ENCODE results near the gene CXCL9.
"Not testable (repeated sequence)": the region's sequence is repeated elsewhere in the genome, so short reads cannot be mapped to it uniquely, and the experiment has no call there.

CXCL9 gene

GRCh38 chr4:76053730-76054129 lies 46.4 kb upstream of the CXCL9 start:
- Histone ChIP-seq H3F3A (ENCODE audit: low read depth) (no peaks in the 10 kb centered on the region), H3K27me3 (ENCODE audit: insufficient read depth, low read length, poor library complexity, severe bottlenecking) (no peaks in the 10 kb centered on the region), H3K4me2 (ENCODE audit: low read depth, low read length, poor library complexity, severe bottlenecking) (no peak overlapping the region), H3K9me2 (replicated peaks; ENCODE audit: low read depth, low read length) (no peaks in the 10 kb centered on the region), H3K4me1 (ENCODE audit: insufficient read depth, low read length, poor library complexity, severe bottlenecking) (no peaks in the 10 kb centered on the region), H3K9ac (ENCODE audit: low read depth, low read length, poor library complexity, severe bottlenecking) (no peak overlapping the region), H4K20me1 (ENCODE audit: insufficient read depth, low read length, poor library complexity, severe bottlenecking) (no peaks in the 10 kb centered on the region), H3K9me3 (ENCODE audit: insufficient read depth, low read depth, low read length) (no peaks in the 10 kb centered on the region), H3K4me3 (ENCODE audit: low read length, poor library complexity, severe bottlenecking) (no peak overlapping the region), H3K79me2 (ENCODE audit: insufficient read depth, low read length) (no peaks in the 10 kb centered on the region), H3K36me3 (ENCODE audit: insufficient read depth, low read length) (no peaks in the 10 kb centered on the region), H2AFZ (ENCODE audit: low read length) (peak overlapping the region; percentile 57; the same call in 1 of the 2 replicates)
- TF ChIP-seq CTCF (conservative IDR thresholded peaks at IDR 0.05; ENCODE audit: low read length) (no peak), EZH2phosphoT487 (IDR thresholded peaks at IDR 0.05; ENCODE audit: borderline replicate concordance) (no peak)

- not testable (repeated sequence) for H3K4me1 ChIP-seq (ENCODE audit: insufficient read depth, low read length, poor library complexity, severe bottlenecking); H4K20me1 ChIP-seq (ENCODE audit: insufficient read depth, low read length, poor library complexity, severe bottlenecking); H3K4me3 ChIP-seq (ENCODE audit: low read length, poor library complexity, severe bottlenecking); H2AFZ ChIP-seq (ENCODE audit: low read length); H3K79me2 ChIP-seq (ENCODE audit: insufficient read depth, low read length); H3F3A ChIP-seq (ENCODE audit: low read depth); H3K9me3 ChIP-seq (ENCODE audit: insufficient read depth, low read depth, low read length); H3K9me2 ChIP-seq (replicated peaks; ENCODE audit: low read depth, low read length); H3K36me3 ChIP-seq (ENCODE audit: insufficient read depth, low read length); H3K9ac ChIP-seq (ENCODE audit: low read depth, low read length, poor library complexity, severe bottlenecking); H3K27me3 ChIP-seq (ENCODE audit: insufficient read depth, low read length, poor library complexity, severe bottlenecking); H3K4me2 ChIP-seq (ENCODE audit: low read depth, low read length, poor library complexity, severe bottlenecking)
These were observed 43.3 kb upstream of the CXCL9 start for GRCh38 chr4:76050560-76051050.

- not testable (repeated sequence) for H3K9me3 ChIP-seq (ENCODE audit: insufficient read depth, low read depth, low read length); H3K4me1 ChIP-seq (ENCODE audit: insufficient read depth, low read length, poor library complexity, severe bottlenecking); H2AFZ ChIP-seq (ENCODE audit: low read length); H3K36me3 ChIP-seq (ENCODE audit: insufficient read depth, low read length); H3K9ac ChIP-seq (ENCODE audit: low read depth, low read length, poor library complexity, severe bottlenecking); H3K4me2 ChIP-seq (ENCODE audit: low read depth, low read length, poor library complexity, severe bottlenecking); H3F3A ChIP-seq (ENCODE audit: low read depth); H3K27me3 ChIP-seq (ENCODE audit: insufficient read depth, low read length, poor library complexity, severe bottlenecking); H4K20me1 ChIP-seq (ENCODE audit: insufficient read depth, low read length, poor library complexity, severe bottlenecking); H3K79me2 ChIP-seq (ENCODE audit: insufficient read depth, low read length); H3K9me2 ChIP-seq (replicated peaks; ENCODE audit: low read depth, low read length); H3K4me3 ChIP-seq (ENCODE audit: low read length, poor library complexity, severe bottlenecking)
These were observed 42.6 kb upstream of the CXCL9 start for GRCh38 chr4:76049860-76050416.

- H4K20me1 ChIP-seq (ENCODE audit: insufficient read depth, low read length, poor library complexity, severe bottlenecking); H3K9me2 ChIP-seq (replicated peaks; ENCODE audit: low read depth, low read length); H3K79me2 ChIP-seq (ENCODE audit: insufficient read depth, low read length); H3K9ac ChIP-seq (ENCODE audit: low read depth, low read length, poor library complexity, severe bottlenecking); H3K4me1 ChIP-seq (ENCODE audit: insufficient read depth, low read length, poor library complexity, severe bottlenecking); H3K4me2 ChIP-seq (ENCODE audit: low read depth, low read length, poor library complexity, severe bottlenecking); H3K36me3 ChIP-seq (ENCODE audit: insufficient read depth, low read length); H3K4me3 ChIP-seq (ENCODE audit: low read length, poor library complexity, severe bottlenecking); H3K27me3 ChIP-seq (ENCODE audit: insufficient read depth, low read length, poor library complexity, severe bottlenecking); H2AFZ ChIP-seq (ENCODE audit: low read length); H3F3A ChIP-seq (ENCODE audit: low read depth); H3K9me3 ChIP-seq (ENCODE audit: insufficient read depth, low read depth, low read length): not testable (repeated sequence)
These were observed 37.4 kb upstream of the CXCL9 start for GRCh38 chr4:76044686-76045085.

- H3F3A ChIP-seq (ENCODE audit: low read depth); H3K4me1 ChIP-seq (ENCODE audit: insufficient read depth, low read length, poor library complexity, severe bottlenecking); H3K9ac ChIP-seq (ENCODE audit: low read depth, low read length, poor library complexity, severe bottlenecking); H4K20me1 ChIP-seq (ENCODE audit: insufficient read depth, low read length, poor library complexity, severe bottlenecking); H3K79me2 ChIP-seq (ENCODE audit: insufficient read depth, low read length); H3K4me3 ChIP-seq (ENCODE audit: low read length, poor library complexity, severe bottlenecking); H2AFZ ChIP-seq (ENCODE audit: low read length); H3K36me3 ChIP-seq (ENCODE audit: insufficient read depth, low read length); H3K9me2 ChIP-seq (replicated peaks; ENCODE audit: low read depth, low read length); H3K9me3 ChIP-seq (ENCODE audit: insufficient read depth, low read depth, low read length); H3K4me2 ChIP-seq (ENCODE audit: low read depth, low read length, poor library complexity, severe bottlenecking); H3K27me3 ChIP-seq (ENCODE audit: insufficient read depth, low read length, poor library complexity, severe bottlenecking): not testable (repeated sequence)
These were observed 36.0 kb upstream of the CXCL9 start for GRCh38 chr4:76043306-76043705.

GRCh38 chr4:76042241-76042998 lies 35.1 kb upstream of the CXCL9 start:
- H3K4me1 ChIP-seq (ENCODE audit: insufficient read depth, low read length, poor library complexity, severe bottlenecking); H3K27me3 ChIP-seq (ENCODE audit: insufficient read depth, low read length, poor library complexity, severe bottlenecking); H3K9me2 ChIP-seq (replicated peaks; ENCODE audit: low read depth, low read length); H4K20me1 ChIP-seq (ENCODE audit: insufficient read depth, low read length, poor library complexity, severe bottlenecking); H3K9me3 ChIP-seq (ENCODE audit: insufficient read depth, low read depth, low read length); H3K9ac ChIP-seq (ENCODE audit: low read depth, low read length, poor library complexity, severe bottlenecking); H3K79me2 ChIP-seq (ENCODE audit: insufficient read depth, low read length); H3K4me2 ChIP-seq (ENCODE audit: low read depth, low read length, poor library complexity, severe bottlenecking); H3K4me3 ChIP-seq (ENCODE audit: low read length, poor library complexity, severe bottlenecking); H3K36me3 ChIP-seq (ENCODE audit: insufficient read depth, low read length); H3F3A ChIP-seq (ENCODE audit: low read depth); H2AFZ ChIP-seq (ENCODE audit: low read length): not testable (repeated sequence)

Measured in Loucy (cell line).